Large intestine (tissue), 3 donors: ENCODE data around the gene MLLT3. TPM values are rescaled to one million over a fixed set of nuclear protein-coding genes. Genes with fewer than 3 reads are reported as not detected.

Source experiments
- DNase-seq, 2 donors: peaks; one replicate each; pipeline versions ENCODE4 v3.0.0 to v3.0.0-alpha.2; 2013
- H3K27ac ChIP-seq: one replicate; pipeline ENCODE4 v1.5.1; 2013; ENCODE audit warnings: low read length
- H3K27me3 ChIP-seq: 2 replicates; pipeline ENCODE4 v1.6.1; 2013; ENCODE audit warnings: low read length; ENCODE audit not compliant: control insufficient read depth, insufficient read depth
- H3K36me3 ChIP-seq: 2 replicates; pipeline ENCODE4 v1.6.1; 2013; ENCODE audit warnings: low read length; ENCODE audit not compliant: control insufficient read depth, insufficient read depth
- H3K4me1 ChIP-seq: one replicate; pipeline ENCODE4 v1.6.1; 2013; ENCODE audit warnings: low read length; ENCODE audit not compliant: control insufficient read depth, insufficient read depth
- H3K4me3 ChIP-seq: one replicate; pipeline ENCODE4 v1.5.1; 2013; ENCODE audit warnings: low read length
- H3K9me3 ChIP-seq: one replicate; pipeline ENCODE4 v1.6.1; 2013; ENCODE audit warnings: mild to moderate bottlenecking, low read depth, low read length, moderate library complexity; ENCODE audit not compliant: control insufficient read depth
- WGBS: methylation state at CpG from one replicate; pipeline ENCODE4 v1.1.5; 2013; ENCODE audit warnings: low lambda C conversion rate; ENCODE audit not compliant: insufficient coverage; 5-methylcytosine and 5-hydroxymethylcytosine counted together
- polyA plus RNA-seq: library from polyadenylated mRNA; unstranded; fragments of 120-200 nt; gene quantifications from one replicate; pipeline ENCODE4 v1.2.1, GENCODE V29; 2013

Gene MLLT3
- polyA plus RNA-seq, 1 donor: 25.0 TPM

GRCh38 chr9:20618361-20618802, 3.9 kb downstream of the MLLT3 start:
- DNase-seq: peak; percentile 10 to 27
- WGBS: no CpG with 5 or more reads among the region's 2 CpGs
- peaks cover 5% of the 10 kb centered on the region for H3K4me1 ChIP-seq

GRCh38 chr9:20616808-20617207, 5.5 kb downstream of the MLLT3 start:
- peaks cover 5% of the 10 kb centered on the region for H3K4me1 ChIP-seq
- H3K4me3 ChIP-seq: no peak overlapping the region
- H3K27me3 ChIP-seq: no peaks in the 10 kb centered on the region
- WGBS: no CpG with 5 or more reads among the region's 2 CpGs
- H3K27ac ChIP-seq: no peak overlapping the region
- no peak for DNase-seq
- H3K9me3 ChIP-seq: no peaks in the 10 kb centered on the region
- no peaks in the 10 kb centered on the region for H3K36me3 ChIP-seq

More at GRCh38 chr9:20618361-20618802, 3.9 kb downstream of the MLLT3 start:
- Histone ChIP-seq H3K36me3 (no peaks in the 10 kb centered on the region), H3K4me3 (no peak overlapping the region), H3K27ac (no peak overlapping the region), H3K9me3 (no peaks in the 10 kb centered on the region), H3K27me3 (no peaks in the 10 kb centered on the region)

GRCh38 chr9:20614602-20615216, 7.6 kb downstream of the MLLT3 start:
- Histone ChIP-seq H3K27ac (no peak overlapping the region), H3K4me1 (peaks cover 17% of the 10 kb centered on the region)
- no CpG with 5 or more reads among the region's 2 CpGs for WGBS

DNA sequence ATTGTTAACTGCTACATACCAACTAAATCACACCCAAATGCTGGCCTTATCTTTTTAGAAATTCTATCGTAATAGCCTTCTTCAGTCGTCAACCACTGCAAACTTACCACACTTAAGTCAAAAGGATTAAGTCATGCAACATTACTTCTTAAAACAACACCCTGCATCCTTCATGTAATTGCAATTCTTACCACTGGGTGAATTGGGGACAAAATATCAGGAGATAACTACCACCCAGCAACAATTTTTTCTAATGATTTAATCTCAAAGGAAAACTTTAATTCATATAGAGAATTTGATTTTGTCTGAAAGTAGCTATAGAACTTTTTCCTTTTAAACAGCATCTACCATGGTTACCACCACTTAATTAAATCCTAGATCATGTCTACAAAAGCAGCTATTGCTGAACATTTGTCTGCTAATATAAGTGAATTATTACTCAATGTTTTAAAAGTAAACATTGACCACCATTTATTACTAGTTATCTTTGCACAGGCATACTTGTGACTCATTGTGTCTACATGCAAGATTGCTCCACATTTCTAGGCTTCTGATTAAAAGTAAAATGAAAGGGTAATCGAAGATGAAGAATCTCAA, 10.5 kb downstream of the MLLT3 start:
- 40% methylated on average over 1 of the region's 3 CpGs for WGBS
- DNase-seq: peak; percentile 48 to 82
- no peaks in the 10 kb centered on the region for H3K36me3 ChIP-seq
- no peaks in the 10 kb centered on the region for H3K27me3 ChIP-seq
- H3K4me1 ChIP-seq: peaks cover 14% of the 10 kb centered on the region
- H3K9me3 ChIP-seq: no peaks in the 10 kb centered on the region
- no peak overlapping the region for H3K4me3 ChIP-seq
- peak overlapping the region; percentile 70 for H3K27ac ChIP-seq

More at GRCh38 chr9:20614602-20615216, 7.6 kb downstream of the MLLT3 start:
- Histone ChIP-seq H3K36me3 (no peaks in the 10 kb centered on the region), H3K9me3 (no peaks in the 10 kb centered on the region), H3K4me3 (no peak overlapping the region), H3K27me3 (no peaks in the 10 kb centered on the region)
- no peak for DNase-seq

GRCh38 chr9:20610591-20610990, 11.7 kb downstream of the MLLT3 start:
- Histone ChIP-seq H3K9me3 (no peaks in the 10 kb centered on the region), H3K27ac (peak overlapping the region; percentile 24), H3K4me1 (peaks cover 14% of the 10 kb centered on the region), H3K4me3 (no peak overlapping the region), H3K27me3 (no peaks in the 10 kb centered on the region), H3K36me3 (no peaks in the 10 kb centered on the region)
- peak in 1 of 2 donors; percentile 35 for DNase-seq
- 80% methylated on average over 1 of the region's 2 CpGs for WGBS

GRCh38 chr9:20608582-20608981, 13.7 kb downstream of the MLLT3 start:
- Histone ChIP-seq H3K4me1 (peaks cover 14% of the 10 kb centered on the region), H3K36me3 (no peaks in the 10 kb centered on the region), H3K27me3 (no peaks in the 10 kb centered on the region), H3K4me3 (no peak overlapping the region), H3K9me3 (no peaks in the 10 kb centered on the region), H3K27ac (no peak overlapping the region)
- DNase-seq: no peak
- 93% methylated on average over 4 of the region's 5 CpGs for WGBS

DNA sequence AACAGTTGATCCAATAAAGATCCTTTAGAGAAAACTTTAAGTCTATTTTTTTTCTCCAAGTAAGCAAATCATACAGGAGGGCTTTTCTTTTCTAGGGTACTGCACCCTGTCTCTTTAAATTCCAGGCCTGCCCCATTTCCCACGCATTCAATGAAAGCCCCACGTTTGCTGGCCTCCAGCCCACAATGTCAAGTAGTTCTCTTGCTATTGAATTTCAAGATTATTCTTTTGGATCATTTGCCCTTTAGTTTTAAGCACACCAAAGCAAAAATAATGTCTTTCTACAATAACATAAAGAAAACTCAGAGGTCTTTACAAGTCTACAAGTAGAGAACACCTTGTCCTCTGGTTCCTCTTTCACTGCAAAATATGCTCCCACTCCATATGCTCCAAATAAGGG, 15.6 kb downstream of the MLLT3 start:
- Histone ChIP-seq H3K9me3 (no peaks in the 10 kb centered on the region), H3K4me1 (peaks cover 14% of the 10 kb centered on the region), H3K27ac (no peak overlapping the region), H3K4me3 (no peak overlapping the region), H3K36me3 (no peaks in the 10 kb centered on the region), H3K27me3 (no peaks in the 10 kb centered on the region)
- DNase-seq: no peak
- WGBS: no CpG with 5 or more reads among the region's 2 CpGs

DNA sequence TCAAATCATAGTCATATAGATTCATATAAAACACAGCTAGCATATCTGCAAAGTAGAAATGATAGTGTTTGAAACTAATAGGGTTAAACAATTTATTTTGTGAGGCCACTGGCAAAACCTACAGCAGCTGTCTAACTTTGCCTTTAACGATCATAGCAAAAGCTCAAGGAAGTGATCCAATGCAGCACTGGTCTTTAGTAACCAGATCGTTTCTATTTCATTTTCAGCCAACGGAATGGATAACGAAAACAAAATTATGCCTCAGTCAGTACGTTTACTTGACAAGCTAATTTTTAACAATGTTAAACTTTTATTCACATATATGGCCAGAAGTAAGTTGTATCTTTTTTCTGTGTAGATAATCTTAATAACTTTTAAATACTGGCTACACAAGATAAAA, 17.7 kb downstream of the MLLT3 start:
- DNase-seq: peak in 1 of 2 donors; percentile 26
- WGBS: 0% methylated on average over 1 of the region's 5 CpGs
- H3K27ac ChIP-seq: no peak overlapping the region
- H3K36me3 ChIP-seq: no peaks in the 10 kb centered on the region
- no peaks in the 10 kb centered on the region for H3K4me1 ChIP-seq
- H3K9me3 ChIP-seq: no peaks in the 10 kb centered on the region
- no peaks in the 10 kb centered on the region for H3K27me3 ChIP-seq
- H3K4me3 ChIP-seq: peak overlapping the region; percentile 1

- Histone ChIP-seq H3K27me3 (no peaks in the 10 kb centered on the region), H3K27ac (no peak overlapping the region), H3K4me3 (no peak overlapping the region), H3K4me1 (no peaks in the 10 kb centered on the region), H3K36me3 (no peaks in the 10 kb centered on the region), H3K9me3 (no peaks in the 10 kb centered on the region)
- 70% methylated on average over 2 of the region's 5 CpGs for WGBS
- no peak for DNase-seq
These were observed 18.6 kb downstream of the MLLT3 start for GRCh38 chr9:20603524-20604268.

GRCh38 chr9:20601292-20601691, 21.0 kb downstream of the MLLT3 start:
- no peak for DNase-seq
- 100% methylated on average over 1 of the region's 1 CpG for WGBS
- Histone ChIP-seq H3K27me3 (no peaks in the 10 kb centered on the region), H3K9me3 (no peaks in the 10 kb centered on the region), H3K4me3 (no peak overlapping the region), H3K36me3 (no peaks in the 10 kb centered on the region), H3K27ac (no peak overlapping the region), H3K4me1 (no peaks in the 10 kb centered on the region)
